NCI-H69 (cell line): ENCODE measurements around the gene FUCA2.
A peak's percentile ranks its signal among the peaks of the same experiment; 100 is the strongest.
"Not testable (repeated sequence)": the region's sequence is repeated elsewhere in the genome, so short reads cannot be mapped to it uniquely, and the experiment has no call there.

Experiments
- DNase-seq: peaks from one replicate; lab custom pipeline; 2025; lab: John Stamatoyannopoulos, UW

FUCA2 gene

GRCh38 chr6:143536461-143536865 lies 24.9 kb upstream of the FUCA2 start:
- DNase-seq = peak; percentile 74

- no peak for DNase-seq
Observed at GRCh38 chr6:143535189-143535614, 23.7 kb upstream of the FUCA2 start.

- DNase-seq = no peak
Observed at GRCh38 chr6:143531720-143532499, 20.4 kb upstream of the FUCA2 start.

- DNase-seq = peak; percentile 61
Observed at GRCh38 chr6:143529095-143529494, 17.6 kb upstream of the FUCA2 start.

- no peak for DNase-seq
Observed at GRCh38 chr6:143528164-143528811, 16.8 kb upstream of the FUCA2 start.

GRCh38 chr6:143527677-143528076 lies 16.2 kb upstream of the FUCA2 start:
- no peak for DNase-seq

- no peak for DNase-seq
Observed at GRCh38 chr6:143525356-143525755, 13.8 kb upstream of the FUCA2 start.

- DNase-seq = no peak
Observed at GRCh38 chr6:143522039-143522600, 10.6 kb upstream of the FUCA2 start.

- no peak for DNase-seq
Observed at GRCh38 chr6:143517447-143517773, 5.9 kb upstream of the FUCA2 start.

GRCh38 chr6:143516690-143517446 lies 5.3 kb upstream of the FUCA2 start:
- peak; percentile 85 for DNase-seq

GRCh38 chr6:143515766-143516355 lies 4.3 kb upstream of the FUCA2 start:
- DNase-seq = peak; percentile 22

- peak; percentile 76 for DNase-seq
Observed at GRCh38 chr6:143515061-143515760, 3.7 kb upstream of the FUCA2 start.

GRCh38 chr6:143513410-143513809 lies 1.9 kb upstream of the FUCA2 start:
- DNase-seq = peak; percentile 95

GRCh38 chr6:143510326-143510725 lies 1.2 kb downstream of the FUCA2 start:
- DNase-seq = not testable (repeated sequence)

GRCh38 chr6:143507358-143508145 lies 4.0 kb downstream of the FUCA2 start:
- DNase-seq = no peak

GRCh38 chr6:143506620-143507019 lies 4.9 kb downstream of the FUCA2 start:
- no peak for DNase-seq

GRCh38 chr6:143506199-143506598 lies 5.3 kb downstream of the FUCA2 start:
- no peak for DNase-seq

- no peak for DNase-seq
Observed at GRCh38 chr6:143505537-143505936, 6.0 kb downstream of the FUCA2 start.

- no peak for DNase-seq
Observed at GRCh38 chr6:143505111-143505510, 6.4 kb downstream of the FUCA2 start.

GRCh38 chr6:143504369-143504768 lies 7.2 kb downstream of the FUCA2 start:
- no peak for DNase-seq

GRCh38 chr6:143501851-143502250 lies 9.7 kb downstream of the FUCA2 start:
- DNase-seq = no peak
